ENCODE data around the gene ETNK2. TPM values are rescaled to one million over a fixed set of nuclear protein-coding genes. Genes with fewer than 3 reads are reported as not detected.
A peak's percentile ranks its signal among the peaks of the same experiment; 100 is the strongest.

ETNK2 gene
- total RNA-seq, 4 donors from 2014 or later: 0.35 to 9.7 (median 5.7) TPM; not detected in 1

- DNase-seq: no peak
These were observed 24.9 kb downstream of the ETNK2 start for GRCh38 chr1:204126956-204127355.

GRCh38 chr1:204126386-204126785 lies 25.5 kb downstream of the ETNK2 start:
- Histone ChIP-seq H3K36me3 (peaks cover 0 to 51% (median 0%) of the 10 kb centered on the region in 3 donors), H3K4me3 (no peak overlapping the region), H3K27me3 (no peaks in the 10 kb centered on the region), H3K27ac (peak overlapping the region in 1 of 4 donors; percentile 13), H3K4me1 (peaks cover 0 to 38% (median 2%) of the 10 kb centered on the region in 4 donors), H3K9me3 (no peaks in the 10 kb centered on the region)
- TF ChIP-seq, protein P1, sequence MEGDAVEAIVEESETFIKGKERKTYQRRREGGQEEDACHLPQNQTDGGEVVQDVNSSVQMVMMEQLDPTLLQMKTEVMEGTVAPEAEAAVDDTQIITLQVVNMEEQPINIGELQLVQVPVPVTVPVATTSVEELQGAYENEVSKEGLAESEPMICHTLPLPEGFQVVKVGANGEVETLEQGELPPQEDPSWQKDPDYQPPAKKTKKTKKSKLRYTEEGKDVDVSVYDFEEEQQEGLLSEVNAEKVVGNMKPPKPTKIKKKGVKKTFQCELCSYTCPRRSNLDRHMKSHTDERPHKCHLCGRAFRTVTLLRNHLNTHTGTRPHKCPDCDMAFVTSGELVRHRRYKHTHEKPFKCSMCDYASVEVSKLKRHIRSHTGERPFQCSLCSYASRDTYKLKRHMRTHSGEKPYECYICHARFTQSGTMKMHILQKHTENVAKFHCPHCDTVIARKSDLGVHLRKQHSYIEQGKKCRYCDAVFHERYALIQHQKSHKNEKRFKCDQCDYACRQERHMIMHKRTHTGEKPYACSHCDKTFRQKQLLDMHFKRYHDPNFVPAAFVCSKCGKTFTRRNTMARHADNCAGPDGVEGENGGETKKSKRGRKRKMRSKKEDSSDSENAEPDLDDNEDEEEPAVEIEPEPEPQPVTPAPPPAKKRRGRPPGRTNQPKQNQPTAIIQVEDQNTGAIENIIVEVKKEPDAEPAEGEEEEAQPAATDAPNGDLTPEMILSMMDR (IDR thresholded peaks at IDR 0.05): no peak
- no peak for TF ChIP-seq POLR2A (IDR thresholded peaks at IDR 0.05)
- DNase-seq: no peak

More at GRCh38 chr1:204126956-204127355, 24.9 kb downstream of the ETNK2 start:
- Histone ChIP-seq H3K27me3 (no peaks in the 10 kb centered on the region), H3K9me3 (no peaks in the 10 kb centered on the region), H3K4me1 (peaks cover 0 to 41% (median 2%) of the 10 kb centered on the region in 4 donors), H3K36me3 (peaks cover 0 to 45% (median 0%) of the 10 kb centered on the region in 3 donors), H3K27ac (peak overlapping the region in 3 of 4 donors; percentile 10 to 60 (median 22)), H3K4me3 (no peak overlapping the region)
- TF ChIP-seq POLR2A (IDR thresholded peaks at IDR 0.05): no peak
- TF ChIP-seq, protein P1 (IDR thresholded peaks at IDR 0.05): no peak

DNA sequence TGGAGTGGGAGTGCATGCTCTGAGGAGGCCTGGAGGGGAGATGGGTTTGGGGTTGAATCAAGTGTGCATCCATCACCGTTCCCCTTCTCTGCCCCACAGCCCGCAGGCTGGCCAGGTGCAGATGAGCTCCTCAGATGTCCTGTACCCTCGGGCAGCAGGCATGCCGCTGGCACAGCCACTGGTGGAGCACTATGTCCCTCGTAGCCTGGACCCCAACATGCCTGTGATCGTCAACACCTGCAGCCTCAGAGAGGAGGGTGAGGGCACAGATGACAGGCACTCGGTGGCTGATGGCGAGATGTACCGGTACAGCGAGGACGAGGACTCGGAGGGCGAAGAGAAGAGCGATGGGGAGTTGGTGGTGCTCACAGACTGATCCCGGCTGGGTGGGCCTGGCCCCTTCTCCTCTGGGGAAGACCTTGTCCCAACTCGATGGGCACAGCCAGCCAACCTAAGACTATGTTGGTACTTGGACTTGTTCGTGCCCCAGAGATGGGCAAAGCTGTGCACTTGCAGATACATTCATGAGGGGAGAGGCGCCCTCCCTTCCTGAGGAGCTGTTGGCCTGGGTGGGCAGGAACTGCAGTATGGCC lies 26.0 kb downstream of the ETNK2 start:
- Histone ChIP-seq H3K9me3 (no peaks in the 10 kb centered on the region), H3K27ac (peak overlapping the region in 1 of 4 donors; percentile 13), H3K27me3 (no peaks in the 10 kb centered on the region), H3K36me3 (peaks cover 0 to 55% (median 0%) of the 10 kb centered on the region in 3 donors), H3K4me3 (no peak overlapping the region), H3K4me1 (peaks cover 0 to 32% (median 2%) of the 10 kb centered on the region in 4 donors)
- no peak for DNase-seq
- no peak for TF ChIP-seq POLR2A (IDR thresholded peaks at IDR 0.05)
- TF ChIP-seq, protein P1 (IDR thresholded peaks at IDR 0.05): no peak

DNA sequence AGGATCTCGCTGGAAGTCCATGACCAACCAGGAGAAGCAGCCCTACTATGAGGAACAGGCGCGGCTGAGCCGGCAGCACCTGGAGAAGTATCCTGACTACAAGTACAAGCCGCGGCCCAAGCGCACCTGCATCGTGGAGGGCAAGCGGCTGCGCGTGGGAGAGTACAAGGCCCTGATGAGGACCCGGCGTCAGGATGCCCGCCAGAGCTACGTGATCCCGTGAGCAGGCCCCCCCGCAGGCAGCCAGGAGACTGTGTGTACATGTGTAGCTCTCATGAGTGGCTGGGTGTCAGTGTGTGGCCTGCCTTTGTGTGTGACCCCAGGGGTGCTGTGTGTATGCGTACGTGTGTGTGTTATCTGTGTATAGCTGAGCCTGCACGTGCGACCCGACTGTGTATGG lies 27.2 kb downstream of the ETNK2 start:
- H3K27me3 ChIP-seq: no peaks in the 10 kb centered on the region
- DNase-seq: no peak
- TF ChIP-seq, protein P1 (IDR thresholded peaks at IDR 0.05): no peak
- no peak for TF ChIP-seq POLR2A (IDR thresholded peaks at IDR 0.05)
- H3K4me3 ChIP-seq: no peak overlapping the region
- H3K9me3 ChIP-seq: no peaks in the 10 kb centered on the region
- peaks cover 0 to 27% (median 2%) of the 10 kb centered on the region in 4 donors for H3K4me1 ChIP-seq
- peaks cover 0 to 61% (median 0%) of the 10 kb centered on the region in 3 donors for H3K36me3 ChIP-seq
- no peak overlapping the region for H3K27ac ChIP-seq

DNA sequence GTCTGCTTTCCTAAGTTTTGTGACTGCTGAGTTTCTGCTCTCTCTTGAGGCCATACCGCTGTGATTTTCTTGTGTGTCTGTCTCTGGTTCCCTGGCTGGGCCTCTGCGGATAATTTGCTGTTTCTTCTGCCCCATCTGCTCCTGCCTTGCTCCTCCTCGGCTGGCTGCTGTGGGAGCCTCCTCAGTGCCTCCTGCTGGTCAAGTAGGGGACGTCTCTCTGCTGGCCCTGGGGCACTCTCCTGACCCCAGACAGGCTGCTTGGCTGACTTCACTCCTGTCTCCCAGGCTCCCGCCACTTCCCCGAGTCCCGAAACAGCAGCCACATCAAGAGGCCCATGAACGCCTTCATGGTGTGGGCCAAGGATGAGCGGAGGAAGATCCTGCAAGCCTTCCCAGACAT lies 28.5 kb downstream of the ETNK2 start:
- Histone ChIP-seq H3K36me3 (peaks cover 0 to 73% (median 0%) of the 10 kb centered on the region in 3 donors), H3K4me1 (peaks cover 0 to 14% (median 2%) of the 10 kb centered on the region in 4 donors), H3K27me3 (no peaks in the 10 kb centered on the region), H3K9me3 (no peaks in the 10 kb centered on the region), H3K4me3 (no peak overlapping the region), H3K27ac (no peak overlapping the region)
- TF ChIP-seq, protein P1 (IDR thresholded peaks at IDR 0.05): peak in 3 of 6 experiments; percentile 44 to 49 (median 46)
- TF ChIP-seq POLR2A (IDR thresholded peaks at IDR 0.05): no peak
- DNase-seq: no peak

Measured in Peyer's patch (tissue), 4 donors.